Astrocyte (in vitro differentiated cells and primary cell): ENCODE measurements around the gene CNTN5. TPM values are rescaled to one million over a fixed set of nuclear protein-coding genes. Genes with fewer than 3 reads are reported as not detected.

Experiments
- DNase-seq: peaks from one replicate; pipeline ENCODE4 v3.0.0-alpha.2; 2010; ENCODE audit warnings: low read depth
- FAIRE-seq: peaks from 2 replicates; lab custom pipeline; 2011; peaks lifted over from hg19 to GRCh38; lab: Jason Lieb, UNC
- H2AFZ ChIP-seq: 2 replicates; pipeline ENCODE4 v1.6.0; 2012; ENCODE audit warnings: low read depth, low read length, inconsistent platforms
- H3K27ac ChIP-seq: 2 replicates; pipeline ENCODE4 v1.5.1; 2011; ENCODE audit warnings: low read depth, low read length, inconsistent platforms
- H3K27me3 ChIP-seq: 2 replicates; pipeline ENCODE4 v1.6.0; 2011; ENCODE audit warnings: low read length, inconsistent platforms; ENCODE audit not compliant: insufficient read depth
- H3K36me3 ChIP-seq: 2 replicates; pipeline ENCODE4 v1.5.1; 2011; ENCODE audit warnings: low read length, inconsistent platforms; ENCODE audit not compliant: insufficient read depth
- H3K4me1 ChIP-seq: 2 replicates; pipeline ENCODE4 v1.5.1; 2011; ENCODE audit warnings: low read length, inconsistent platforms; ENCODE audit not compliant: insufficient read depth
- H3K4me2 ChIP-seq: 2 replicates; pipeline ENCODE4 v1.6.0; 2012; ENCODE audit warnings: low read length, inconsistent platforms
- H3K4me3 ChIP-seq: 2 replicates; pipeline ENCODE4 v1.5.1; 2011; ENCODE audit warnings: low read depth, mild to moderate bottlenecking, low read length, inconsistent platforms; ENCODE audit not compliant: insufficient read depth
- H3K79me2 ChIP-seq: 2 replicates; pipeline ENCODE4 v1.6.0; 2012; ENCODE audit warnings: mild to moderate bottlenecking, low read length, inconsistent platforms; ENCODE audit not compliant: insufficient read depth
- H3K9ac ChIP-seq: 2 replicates; pipeline ENCODE4 v1.6.0; 2012; ENCODE audit warnings: mild to moderate bottlenecking, low read length, inconsistent platforms
- H3K9me3 ChIP-seq: 2 replicates; pipeline ENCODE4 v1.5.1; 2012; ENCODE audit warnings: low read depth, mild to moderate bottlenecking, low read length, inconsistent platforms; ENCODE audit not compliant: insufficient read depth
- H4K20me1 ChIP-seq: 2 replicates; pipeline ENCODE4 v1.6.0; 2012; ENCODE audit warnings: low read length, inconsistent platforms; ENCODE audit not compliant: insufficient read depth
- H3K27ac Mint-ChIP-seq: one replicate; pipeline ENCODE4 v1.8.0; 2021; ENCODE audit warnings: mild to moderate bottlenecking, mixed read lengths; ENCODE audit not compliant: unreplicated experiment
- H3K27me3 Mint-ChIP-seq: one replicate; pipeline ENCODE4 v1.8.0; 2021; ENCODE audit warnings: low read depth, mixed read lengths; ENCODE audit not compliant: unreplicated experiment
- H3K36me3 Mint-ChIP-seq: one replicate; pipeline ENCODE4 v1.8.0; 2021; ENCODE audit warnings: low read depth, mixed read lengths; ENCODE audit not compliant: unreplicated experiment
- H3K4me1 Mint-ChIP-seq: one replicate; pipeline ENCODE4 v1.8.0; 2021; ENCODE audit warnings: low read depth, mixed read lengths; ENCODE audit not compliant: unreplicated experiment
- H3K4me3 Mint-ChIP-seq: one replicate; pipeline ENCODE4 v1.8.0; 2021; ENCODE audit warnings: mild to moderate bottlenecking, moderate library complexity, mixed read lengths; ENCODE audit not compliant: unreplicated experiment
- H3K9me3 Mint-ChIP-seq: one replicate; pipeline ENCODE4 v1.8.0; 2021; ENCODE audit warnings: mild to moderate bottlenecking, mixed read lengths; ENCODE audit not compliant: unreplicated experiment
- CTCF ChIP-seq: IDR thresholded peaks from 2 replicates; pipeline ENCODE4 v1.5.1; 2011; ENCODE audit warnings: low read depth, mild to moderate bottlenecking, inconsistent platforms, low read length, moderate library complexity; ENCODE audit not compliant: insufficient read depth
- EZH2 ChIP-seq: IDR thresholded peaks from 2 replicates; pipeline ENCODE4 v1.6.1; 2012; ENCODE audit warnings: mild to moderate bottlenecking, low read length, inconsistent platforms; ENCODE audit not compliant: insufficient read depth
- total RNA-seq: library from RNA; stranded (reverse); gene quantifications from 2 replicates; pipeline ENCODE4 v1.2.1, GENCODE V29; 2021

CNTN5 gene
- total RNA-seq, 1 donor from 2014 or later, result 1.1 TPM

GRCh38 chr11:99489581-99489980 lies 468.8 kb downstream of the CNTN5 start:
- FAIRE-seq (no peak), DNase-seq (no peak)
- Mint-ChIP-seq H3K36me3 (no peaks in the 10 kb centered on the region), H3K9me3 (no peaks in the 10 kb centered on the region), H3K4me3 (no peak overlapping the region), H3K27ac (no peak overlapping the region), H3K27me3 (no peaks in the 10 kb centered on the region), H3K4me1 (no peaks in the 10 kb centered on the region)
- Histone ChIP-seq H4K20me1 (no peaks in the 10 kb centered on the region), H3K27me3 (no peaks in the 10 kb centered on the region), H3K4me3 (no peak overlapping the region), H3K79me2 (no peaks in the 10 kb centered on the region), H3K9me3 (no peaks in the 10 kb centered on the region), H3K36me3 (no peaks in the 10 kb centered on the region), H3K4me1 (no peaks in the 10 kb centered on the region), H3K27ac (no peak overlapping the region), H2AFZ (no peak overlapping the region), H3K4me2 (no peak overlapping the region), H3K9ac (no peak overlapping the region)
- no peak for TF ChIP-seq CTCF
- TF ChIP-seq EZH2, result no peak

- no peak for DNase-seq
- no peaks in the 10 kb centered on the region for H3K79me2 ChIP-seq
Measured at GRCh38 chr11:99494065-99494464, 473.3 kb downstream of the CNTN5 start.

More at GRCh38 chr11:99494065-99494464, 473.3 kb downstream of the CNTN5 start:
- Histone ChIP-seq H3K4me3 (no peak overlapping the region), H3K27ac (no peak overlapping the region), H3K9me3 (no peaks in the 10 kb centered on the region), H2AFZ (no peak overlapping the region), H3K27me3 (no peaks in the 10 kb centered on the region), H3K4me2 (no peak overlapping the region), H3K36me3 (no peaks in the 10 kb centered on the region), H4K20me1 (no peaks in the 10 kb centered on the region), H3K9ac (no peak overlapping the region), H3K4me1 (no peaks in the 10 kb centered on the region)
- Mint-ChIP-seq H3K36me3 (no peaks in the 10 kb centered on the region), H3K27me3 (no peaks in the 10 kb centered on the region), H3K9me3 (no peaks in the 10 kb centered on the region), H3K4me1 (peaks cover 8% of the 10 kb centered on the region), H3K4me3 (no peak overlapping the region), H3K27ac (no peak overlapping the region)
- TF ChIP-seq EZH2 (no peak), CTCF (no peak)
- no peak for FAIRE-seq
